ENCODE data around the gene NOTCH3. TPM values are rescaled to one million over a fixed set of nuclear protein-coding genes. Genes with fewer than 3 reads are reported as not detected.

Gene NOTCH3
- total RNA-seq, 1 experiment from 2014 or later, result 164 TPM

DNA sequence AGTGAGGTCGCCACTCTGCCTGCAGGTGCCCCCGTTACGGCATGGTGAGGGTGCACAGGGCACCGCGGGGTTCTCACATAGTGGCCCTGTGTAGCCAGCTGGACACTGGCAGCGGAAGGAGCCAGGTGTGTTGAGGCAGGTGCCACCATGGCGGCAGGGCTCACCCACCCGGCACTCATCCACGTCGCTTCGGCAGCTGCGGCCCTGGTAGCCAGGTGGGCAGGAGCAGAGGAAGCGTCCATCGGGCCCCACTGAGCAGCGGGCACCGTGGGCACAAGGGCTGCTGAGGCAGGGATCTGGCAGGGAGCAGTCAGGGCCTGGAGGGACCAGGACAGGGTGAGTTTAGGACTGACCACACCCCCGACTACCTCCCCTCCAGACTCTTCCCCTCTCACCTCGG lies 8.8 kb downstream of the NOTCH3 start:
- H3K27me3 ChIP-seq (ENCODE audit: insufficient read depth, low read length), result no peaks in the 10 kb centered on the region
- no peaks in the 10 kb centered on the region for H3K79me1 ChIP-seq (ENCODE audit: insufficient read depth, low read depth, low read length, poor library complexity, severe bottlenecking)
- peaks cover 3% of the 10 kb centered on the region; the same call in 1 of the 2 replicates for H3K4me1 ChIP-seq (ENCODE audit: insufficient read depth, low read length)
- H4K91ac ChIP-seq (ENCODE audit: insufficient read length, low read depth, low read length), result no peak overlapping the region
- H3T11ph ChIP-seq (ENCODE audit: low read length), result no peak overlapping the region
- H3K79me2 ChIP-seq (ENCODE audit: insufficient read depth, low read length), result peaks cover 6% of the 10 kb centered on the region; the same call in 1 of the 2 replicates
- no peak overlapping the region for H3K4ac ChIP-seq (ENCODE audit: low read depth, low read length)
- H3K14ac ChIP-seq (ENCODE audit: insufficient read depth, low read length), result no peak overlapping the region
- Mint-ChIP-seq H3K27ac (no peak overlapping the region; a peak in 1 of 7 replicates), H3K4me1 (peaks cover 17 to 18% of the 10 kb centered on the region in 2 experiments), H3K4me3 (no peak overlapping the region), H3K9me3 (no peaks in the 10 kb centered on the region), H3K27me3 (ENCODE audit: low read depth) (no peaks in the 10 kb centered on the region), H3K36me3 (ENCODE audit: insufficient read depth in 1 of 3, low read depth in 3 of 3) (peaks cover 38 to 87% (median 74%) of the 10 kb centered on the region in 3 experiments; a peak in 6 of 7 replicates)
- no peak overlapping the region for H3K4me2 ChIP-seq (ENCODE audit: insufficient read depth, insufficient read length, low read length)
- no peaks in the 10 kb centered on the region for H3K9me3 ChIP-seq (ENCODE audit: control insufficient read depth, low read depth, low read length)
- H2BK120ac ChIP-seq (ENCODE audit: low read depth, low read length, poor library complexity, severe bottlenecking), result no peak overlapping the region
- DNase-seq, result no peak
- no peak overlapping the region for H3K27ac ChIP-seq (ENCODE audit: insufficient read length, low read depth, low read length)
- no peak overlapping the region for H3K56ac ChIP-seq (ENCODE audit: insufficient read length, low read depth, low read length)
- H4K8ac ChIP-seq (replicated peaks; ENCODE audit: insufficient read length, low read depth, low read length), result no peak overlapping the region
- no peak overlapping the region for H2AK5ac ChIP-seq (ENCODE audit: insufficient read length, low read length)
- H3K23ac ChIP-seq (ENCODE audit: insufficient read length, low read depth, low read length), result no peak overlapping the region
- H2BK20ac ChIP-seq (ENCODE audit: low read depth, low read length, poor library complexity, severe bottlenecking), result no peak overlapping the region
- no peaks in the 10 kb centered on the region for H4K20me1 ChIP-seq (ENCODE audit: control insufficient read depth, insufficient read depth, insufficient read length)
- H2BK12ac ChIP-seq (ENCODE audit: insufficient read length, low read depth, low read length), result no peak overlapping the region
- no peak overlapping the region for H3K9ac ChIP-seq (ENCODE audit: extremely low read depth, insufficient read length, low read length)
- H2BK5ac ChIP-seq (ENCODE audit: insufficient read length, low read length), result no peak overlapping the region
- H4K5ac ChIP-seq (ENCODE audit: insufficient read length, low read depth, low read length), result no peak overlapping the region
- WGBS (ENCODE audit: extremely low coverage, insufficient read length, low lambda C conversion rate), result no CpG with 5 or more reads among the region's 18 CpGs
- H2BK15ac ChIP-seq (ENCODE audit: low read depth, low read length), result no peak overlapping the region
- no peak overlapping the region for H2AFZ ChIP-seq (ENCODE audit: low read length)
- H3K23me2 ChIP-seq (ENCODE audit: insufficient read length, low read depth, low read length, poor library complexity, severe bottlenecking), result no peaks in the 10 kb centered on the region
- H3K18ac ChIP-seq (ENCODE audit: insufficient read length, low read depth, low read length), result no peak overlapping the region
- TF ChIP-seq, protein P1, sequence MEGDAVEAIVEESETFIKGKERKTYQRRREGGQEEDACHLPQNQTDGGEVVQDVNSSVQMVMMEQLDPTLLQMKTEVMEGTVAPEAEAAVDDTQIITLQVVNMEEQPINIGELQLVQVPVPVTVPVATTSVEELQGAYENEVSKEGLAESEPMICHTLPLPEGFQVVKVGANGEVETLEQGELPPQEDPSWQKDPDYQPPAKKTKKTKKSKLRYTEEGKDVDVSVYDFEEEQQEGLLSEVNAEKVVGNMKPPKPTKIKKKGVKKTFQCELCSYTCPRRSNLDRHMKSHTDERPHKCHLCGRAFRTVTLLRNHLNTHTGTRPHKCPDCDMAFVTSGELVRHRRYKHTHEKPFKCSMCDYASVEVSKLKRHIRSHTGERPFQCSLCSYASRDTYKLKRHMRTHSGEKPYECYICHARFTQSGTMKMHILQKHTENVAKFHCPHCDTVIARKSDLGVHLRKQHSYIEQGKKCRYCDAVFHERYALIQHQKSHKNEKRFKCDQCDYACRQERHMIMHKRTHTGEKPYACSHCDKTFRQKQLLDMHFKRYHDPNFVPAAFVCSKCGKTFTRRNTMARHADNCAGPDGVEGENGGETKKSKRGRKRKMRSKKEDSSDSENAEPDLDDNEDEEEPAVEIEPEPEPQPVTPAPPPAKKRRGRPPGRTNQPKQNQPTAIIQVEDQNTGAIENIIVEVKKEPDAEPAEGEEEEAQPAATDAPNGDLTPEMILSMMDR (conservative IDR thresholded peaks at IDR 0.05), result no peak

Data from H9 (cell line).